Osteocyte (in vitro differentiated cells): Measurements from ENCODE around the gene PAM16. TPM values are rescaled to one million over a fixed set of nuclear protein-coding genes. Genes with fewer than 3 reads are reported as not detected.

Source experiments
- DNase-seq: peaks from one replicate; pipeline ENCODE4 v3.0.0; 2021; ENCODE audit warnings: mixed read lengths; ENCODE audit not compliant: unreplicated experiment; ENCODE audit errors: extremely low spot score
- H3K27ac Mint-ChIP-seq: one replicate; pipeline ENCODE4 v1.8.0; 2021; ENCODE audit warnings: mild to moderate bottlenecking, mixed read lengths; ENCODE audit not compliant: unreplicated experiment
- H3K27me3 Mint-ChIP-seq: one replicate; pipeline ENCODE4 v1.8.0; 2021; ENCODE audit warnings: mixed read lengths; ENCODE audit not compliant: unreplicated experiment
- H3K36me3 Mint-ChIP-seq: one replicate; pipeline ENCODE4 v1.8.0; 2021; ENCODE audit warnings: mixed read lengths; ENCODE audit not compliant: unreplicated experiment
- H3K4me1 Mint-ChIP-seq: one replicate; pipeline ENCODE4 v1.8.0; 2021; ENCODE audit warnings: mixed read lengths; ENCODE audit not compliant: unreplicated experiment
- H3K4me3 Mint-ChIP-seq: one replicate; pipeline ENCODE4 v1.8.0; 2021; ENCODE audit warnings: mild to moderate bottlenecking, moderate library complexity, mixed read lengths; ENCODE audit not compliant: unreplicated experiment
- H3K9me3 Mint-ChIP-seq: one replicate; pipeline ENCODE4 v1.8.0; 2021; ENCODE audit warnings: mixed read lengths; ENCODE audit not compliant: unreplicated experiment
- total RNA-seq: library from RNA; stranded (reverse); gene quantifications from 2 replicates; pipeline ENCODE4 v1.2.1, GENCODE V29; 2021
- TF ChIP-seq, protein P1 (sequence below): fragments of 200-600 bp; sonication (generic); IDR thresholded peaks from 2 replicates; pipeline ENCODE4 v1.5.0; 2021; ENCODE audit warnings: antibody characterized with exemption, mild to moderate bottlenecking, moderate library complexity

PAM16 gene
- total RNA-seq, 1 donor from 2014 or later, result 21.0 TPM

DNA sequence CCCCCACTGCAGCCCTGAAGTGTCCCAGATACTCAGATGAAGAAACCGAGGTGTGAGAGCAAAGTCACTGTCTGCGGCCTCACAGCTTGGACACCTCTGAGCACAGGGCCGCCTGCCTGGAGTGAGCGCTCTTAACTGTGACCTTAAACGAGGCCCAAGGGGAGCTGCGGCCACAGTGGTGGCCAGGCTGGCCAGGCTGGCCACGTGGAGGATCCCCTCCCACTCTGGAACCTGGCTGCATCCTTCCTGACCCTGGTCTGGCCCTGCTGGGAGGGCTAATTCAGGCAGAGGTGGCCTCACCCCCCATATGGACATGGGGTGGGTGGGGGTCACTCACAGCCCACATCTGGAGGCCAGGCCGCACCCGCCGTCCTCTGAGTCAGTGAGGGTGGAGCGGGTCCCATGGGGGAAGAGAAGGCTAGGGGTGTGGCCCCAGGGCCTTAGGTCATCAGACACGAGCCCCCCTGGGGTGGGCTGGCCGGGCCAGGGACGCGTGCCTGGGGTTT lies 27.1 kb upstream of the PAM16 start:
- H3K9me3 Mint-ChIP-seq, result no peaks in the 10 kb centered on the region
- H3K27me3 Mint-ChIP-seq, result no peaks in the 10 kb centered on the region
- TF ChIP-seq, protein P1, sequence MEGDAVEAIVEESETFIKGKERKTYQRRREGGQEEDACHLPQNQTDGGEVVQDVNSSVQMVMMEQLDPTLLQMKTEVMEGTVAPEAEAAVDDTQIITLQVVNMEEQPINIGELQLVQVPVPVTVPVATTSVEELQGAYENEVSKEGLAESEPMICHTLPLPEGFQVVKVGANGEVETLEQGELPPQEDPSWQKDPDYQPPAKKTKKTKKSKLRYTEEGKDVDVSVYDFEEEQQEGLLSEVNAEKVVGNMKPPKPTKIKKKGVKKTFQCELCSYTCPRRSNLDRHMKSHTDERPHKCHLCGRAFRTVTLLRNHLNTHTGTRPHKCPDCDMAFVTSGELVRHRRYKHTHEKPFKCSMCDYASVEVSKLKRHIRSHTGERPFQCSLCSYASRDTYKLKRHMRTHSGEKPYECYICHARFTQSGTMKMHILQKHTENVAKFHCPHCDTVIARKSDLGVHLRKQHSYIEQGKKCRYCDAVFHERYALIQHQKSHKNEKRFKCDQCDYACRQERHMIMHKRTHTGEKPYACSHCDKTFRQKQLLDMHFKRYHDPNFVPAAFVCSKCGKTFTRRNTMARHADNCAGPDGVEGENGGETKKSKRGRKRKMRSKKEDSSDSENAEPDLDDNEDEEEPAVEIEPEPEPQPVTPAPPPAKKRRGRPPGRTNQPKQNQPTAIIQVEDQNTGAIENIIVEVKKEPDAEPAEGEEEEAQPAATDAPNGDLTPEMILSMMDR, result no peak
- peaks cover 67% of the 10 kb centered on the region for H3K4me1 Mint-ChIP-seq
- H3K27ac Mint-ChIP-seq, result no peak overlapping the region
- peaks cover 3% of the 10 kb centered on the region for H3K36me3 Mint-ChIP-seq
- peak overlapping the region; percentile 26 for H3K4me3 Mint-ChIP-seq
- no peak for DNase-seq

DNA sequence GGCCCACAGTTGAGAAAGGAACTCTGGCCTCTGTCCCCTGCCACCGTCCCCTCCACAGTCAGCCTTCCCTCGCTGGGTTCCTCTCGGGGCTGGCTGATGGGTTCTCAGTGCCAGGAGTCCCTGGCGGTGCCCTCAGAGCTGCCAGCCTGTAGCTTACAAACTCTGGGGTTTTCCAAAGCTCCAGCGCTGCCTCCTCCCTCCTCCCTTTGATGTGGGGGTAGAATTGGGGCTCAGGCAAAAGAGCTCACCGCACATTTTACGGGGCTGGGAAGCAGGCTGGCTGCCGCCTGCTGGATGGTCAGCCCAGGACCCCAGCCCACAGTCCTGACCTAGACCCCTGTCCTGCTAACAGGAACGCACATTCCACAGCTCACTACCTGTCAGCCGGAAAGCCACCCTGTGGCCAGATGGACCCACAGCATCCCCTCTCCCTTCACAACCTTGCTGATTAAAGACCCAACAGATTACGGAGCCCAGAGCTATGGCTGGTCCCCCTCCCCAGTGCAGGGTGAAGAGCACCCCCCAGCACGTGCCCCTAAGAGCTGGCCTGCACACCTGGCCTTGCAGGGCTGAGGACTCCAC lies 26.5 kb upstream of the PAM16 start:
- Mint-ChIP-seq H3K36me3 (no peaks in the 10 kb centered on the region), H3K27me3 (no peaks in the 10 kb centered on the region), H3K27ac (peak overlapping the region; percentile 63), H3K4me1 (peaks cover 64% of the 10 kb centered on the region), H3K4me3 (peak overlapping the region; percentile 32), H3K9me3 (no peaks in the 10 kb centered on the region)
- TF ChIP-seq, protein P1, result no peak
- no peak for DNase-seq

DNA sequence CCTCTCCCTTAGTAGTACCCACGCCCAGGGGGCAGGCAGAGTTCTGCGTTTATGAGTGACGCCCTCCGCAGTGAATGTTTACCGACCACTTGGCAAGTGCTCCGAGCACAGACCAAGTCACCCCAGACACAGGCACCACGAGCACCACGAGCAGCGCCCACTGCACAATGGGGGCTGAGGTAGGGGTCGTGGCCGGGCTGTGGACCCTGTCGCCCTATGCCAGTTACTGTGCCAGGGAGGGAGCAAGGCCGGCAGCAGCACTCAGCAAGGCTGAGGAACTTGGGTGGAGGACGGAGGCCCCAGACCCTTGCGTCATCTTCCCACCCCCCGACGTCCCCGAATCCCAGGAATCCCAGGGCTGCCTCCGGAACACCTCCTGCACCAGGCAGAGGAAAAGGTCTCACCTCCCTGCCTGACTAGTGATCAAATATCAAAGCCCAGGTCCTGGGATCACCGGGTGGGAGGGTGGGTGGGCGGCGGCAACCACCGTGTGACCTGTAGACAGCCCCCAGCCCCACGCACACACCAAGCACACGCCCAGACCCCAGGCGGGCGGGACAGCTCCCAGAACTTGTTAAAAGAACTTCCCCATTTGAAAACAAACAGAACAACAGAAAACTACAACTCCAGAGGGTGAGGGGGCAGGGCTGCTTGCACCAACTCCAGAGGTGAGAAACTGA lies 25.9 kb upstream of the PAM16 start:
- H3K4me1 Mint-ChIP-seq, result peaks cover 63% of the 10 kb centered on the region
- H3K27ac Mint-ChIP-seq, result peak overlapping the region; percentile 78

DNA sequence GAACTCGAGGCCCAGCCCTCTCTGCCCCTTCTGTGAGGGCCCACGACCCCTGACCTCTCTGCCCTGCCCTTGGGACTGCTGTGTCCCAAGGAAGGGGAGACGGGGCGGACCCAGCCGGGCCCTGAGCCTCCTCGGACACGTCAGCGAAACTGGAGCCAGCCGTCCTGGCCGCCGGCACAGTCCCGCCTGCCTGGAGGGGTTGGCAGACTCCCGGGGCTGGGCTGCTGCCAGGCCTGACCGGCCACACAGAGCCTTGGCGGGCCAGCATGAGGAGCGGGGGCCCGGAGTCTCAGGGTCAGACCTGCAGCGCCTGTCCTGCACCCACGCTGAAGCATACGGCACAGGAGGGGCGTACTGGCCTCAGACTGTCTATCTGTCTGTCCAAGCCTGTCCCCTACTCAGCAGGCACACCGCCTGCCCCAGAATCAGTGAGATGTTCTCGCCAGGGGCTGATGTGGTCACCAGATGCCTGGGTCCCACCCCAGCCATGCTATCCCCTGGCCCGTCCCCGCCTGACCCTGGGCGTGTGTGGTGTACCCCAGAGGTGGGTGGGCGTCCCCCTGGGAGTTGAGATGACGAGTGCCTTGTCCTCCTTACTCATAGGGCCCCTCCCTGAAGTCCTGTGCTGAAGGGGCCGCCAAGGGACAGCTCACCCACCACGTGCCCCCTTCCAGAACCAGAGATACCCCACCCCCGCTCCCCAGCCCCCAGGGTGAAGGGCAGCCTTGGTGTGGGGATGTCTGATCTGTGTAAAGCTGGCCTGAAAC lies 25.2 kb upstream of the PAM16 start:
- H3K4me3 Mint-ChIP-seq, result peak overlapping the region; percentile 32
- H3K9me3 Mint-ChIP-seq, result no peaks in the 10 kb centered on the region
- DNase-seq, result peak; percentile 92
- TF ChIP-seq, protein P1, result no peak
- peak overlapping the region; percentile 85 for H3K27ac Mint-ChIP-seq
- peaks cover 65% of the 10 kb centered on the region for H3K4me1 Mint-ChIP-seq
- no peaks in the 10 kb centered on the region for H3K36me3 Mint-ChIP-seq
- H3K27me3 Mint-ChIP-seq, result no peaks in the 10 kb centered on the region

More for the DNA sequence above, 25.9 kb upstream of the PAM16 start:
- DNase-seq, result no peak
- H3K9me3 Mint-ChIP-seq, result no peaks in the 10 kb centered on the region
- no peaks in the 10 kb centered on the region for H3K36me3 Mint-ChIP-seq
- peak overlapping the region; percentile 32 for H3K4me3 Mint-ChIP-seq
- H3K27me3 Mint-ChIP-seq, result no peaks in the 10 kb centered on the region
- TF ChIP-seq, protein P1, result no peak

DNA sequence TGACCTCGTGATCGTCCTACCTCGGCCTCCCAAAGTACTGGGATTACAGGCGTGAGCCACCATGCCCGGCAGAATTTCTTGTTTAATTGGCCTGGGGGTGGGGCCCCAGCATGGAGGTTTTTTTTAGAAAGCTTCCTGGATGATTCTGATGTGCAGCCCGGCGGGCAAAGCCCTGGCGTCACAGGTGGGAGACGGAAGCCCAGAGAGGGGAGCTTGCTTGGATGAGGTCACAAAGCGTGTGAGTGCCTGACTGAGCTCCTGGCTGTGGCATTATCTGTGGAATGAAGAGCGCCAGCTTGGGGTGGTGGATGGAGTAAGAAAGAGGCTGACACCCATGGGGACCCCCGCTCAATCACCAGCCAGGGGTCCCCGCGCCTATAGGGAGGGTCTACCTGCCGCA lies 24.6 kb upstream of the PAM16 start:
- Mint-ChIP-seq H3K27me3 (no peaks in the 10 kb centered on the region), H3K36me3 (no peaks in the 10 kb centered on the region), H3K27ac (peak overlapping the region; percentile 85), H3K9me3 (no peaks in the 10 kb centered on the region), H3K4me1 (peaks cover 67% of the 10 kb centered on the region), H3K4me3 (peak overlapping the region; percentile 32)
- DNase-seq, result no peak
- TF ChIP-seq, protein P1, result no peak
